GM12865 (cell line): ENCODE data around the gene BCL7A.

ENCODE experiments used
- DNase-seq: peaks from one replicate; pipeline ENCODE4 v3.0.0; 2010; ENCODE audit warnings: low read depth
- H3K4me3 ChIP-seq: 2 replicates; pipeline ENCODE4 v1.5.1; 2011; ENCODE audit warnings: mild to moderate bottlenecking, low read depth, low read length, control low read depth
- TF ChIP-seq, protein P1 (sequence below): IDR thresholded peaks from 2 replicates; pipeline ENCODE4 v1.5.1; 2011; ENCODE audit warnings: low read length, control low read depth, low read depth, inconsistent platforms; ENCODE audit not compliant: insufficient read depth; ENCODE audit errors: missing control alignments

BCL7A gene

GRCh38 chr12:122013136-122013535 lies 8.5 kb upstream of the BCL7A start:
- DNase-seq = no peak
- no peak overlapping the region for H3K4me3 ChIP-seq
- TF ChIP-seq, protein P1, sequence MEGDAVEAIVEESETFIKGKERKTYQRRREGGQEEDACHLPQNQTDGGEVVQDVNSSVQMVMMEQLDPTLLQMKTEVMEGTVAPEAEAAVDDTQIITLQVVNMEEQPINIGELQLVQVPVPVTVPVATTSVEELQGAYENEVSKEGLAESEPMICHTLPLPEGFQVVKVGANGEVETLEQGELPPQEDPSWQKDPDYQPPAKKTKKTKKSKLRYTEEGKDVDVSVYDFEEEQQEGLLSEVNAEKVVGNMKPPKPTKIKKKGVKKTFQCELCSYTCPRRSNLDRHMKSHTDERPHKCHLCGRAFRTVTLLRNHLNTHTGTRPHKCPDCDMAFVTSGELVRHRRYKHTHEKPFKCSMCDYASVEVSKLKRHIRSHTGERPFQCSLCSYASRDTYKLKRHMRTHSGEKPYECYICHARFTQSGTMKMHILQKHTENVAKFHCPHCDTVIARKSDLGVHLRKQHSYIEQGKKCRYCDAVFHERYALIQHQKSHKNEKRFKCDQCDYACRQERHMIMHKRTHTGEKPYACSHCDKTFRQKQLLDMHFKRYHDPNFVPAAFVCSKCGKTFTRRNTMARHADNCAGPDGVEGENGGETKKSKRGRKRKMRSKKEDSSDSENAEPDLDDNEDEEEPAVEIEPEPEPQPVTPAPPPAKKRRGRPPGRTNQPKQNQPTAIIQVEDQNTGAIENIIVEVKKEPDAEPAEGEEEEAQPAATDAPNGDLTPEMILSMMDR = no peak

GRCh38 chr12:122013791-122014590 lies 7.7 kb upstream of the BCL7A start:
- TF ChIP-seq, protein P1 = no peak
- DNase-seq = no peak
- H3K4me3 ChIP-seq = no peak overlapping the region

GRCh38 chr12:122014781-122015180 lies 6.9 kb upstream of the BCL7A start:
- H3K4me3 ChIP-seq = no peak overlapping the region
- DNase-seq = no peak
- TF ChIP-seq, protein P1 = no peak

DNA sequence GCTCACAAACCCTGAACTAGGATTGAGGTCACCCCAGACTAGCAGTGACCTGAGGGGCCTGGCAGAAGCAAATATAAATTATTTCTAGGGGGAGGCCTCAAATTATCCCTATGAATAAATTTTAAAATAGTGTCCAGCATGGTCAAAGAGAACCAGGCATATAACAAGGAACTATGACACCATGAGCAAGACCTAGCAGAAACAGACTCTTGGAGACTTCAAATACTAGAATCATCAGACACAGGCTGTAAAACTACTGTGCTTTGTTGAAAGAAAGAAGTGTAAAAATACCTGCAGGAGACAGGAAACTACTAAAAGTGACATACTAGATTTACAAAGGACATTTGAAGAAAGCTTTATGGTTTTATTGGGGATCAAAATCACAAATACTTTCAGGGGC lies 3.2 kb upstream of the BCL7A start:
- TF ChIP-seq, protein P1 = no peak
- DNase-seq = no peak
- H3K4me3 ChIP-seq = no peak overlapping the region

DNA sequence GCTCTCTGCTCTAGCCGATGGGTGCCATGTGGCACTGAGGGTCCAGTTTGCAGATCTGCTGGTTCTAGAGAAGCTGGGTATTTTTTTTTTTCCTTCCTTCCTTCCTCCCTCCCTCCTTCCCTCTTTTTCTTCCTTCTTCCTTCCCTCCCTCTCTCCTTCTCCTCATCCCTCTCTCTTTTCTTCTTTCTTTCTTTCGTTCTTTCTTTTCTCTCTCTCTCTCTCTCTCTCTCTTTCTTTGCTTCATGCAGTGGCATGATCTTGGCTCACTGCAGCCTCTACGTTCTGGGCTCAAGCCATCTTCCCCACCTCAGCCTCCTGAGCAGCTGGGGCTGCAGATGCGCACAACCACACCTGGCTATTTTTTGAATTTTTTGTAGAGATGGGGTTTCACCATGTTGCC lies 2.7 kb upstream of the BCL7A start:
- TF ChIP-seq, protein P1 = no peak
- no peak overlapping the region for H3K4me3 ChIP-seq

DNA sequence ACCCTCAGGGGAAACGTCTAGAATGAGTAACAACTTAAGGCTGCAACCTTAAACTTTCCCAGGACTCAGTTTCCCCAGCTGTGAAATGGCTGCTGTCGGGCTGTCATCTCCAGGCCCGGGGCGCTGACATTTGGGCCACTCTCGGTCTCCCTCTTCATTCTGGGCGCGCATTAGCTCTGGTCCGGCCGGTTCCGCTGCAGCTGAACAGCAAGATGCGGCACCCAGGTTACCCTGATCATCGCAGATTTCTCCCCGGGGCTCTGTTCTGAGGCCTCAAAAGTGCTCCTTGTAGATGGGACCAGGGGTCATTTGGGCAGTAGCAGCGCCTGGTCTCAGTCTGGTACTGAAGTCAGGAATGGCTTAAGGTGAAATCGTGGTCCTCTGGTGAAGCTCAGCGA lies 890 bp upstream of the BCL7A start:
- no peak for DNase-seq
- no peak overlapping the region for H3K4me3 ChIP-seq

More for the DNA sequence above, 2.7 kb upstream of the BCL7A start:
- DNase-seq = no peak

More for the DNA sequence above, 890 bp upstream of the BCL7A start:
- TF ChIP-seq, protein P1 = no peak
